ENCODE data around the gene PXYLP1.
A peak's percentile ranks its signal among the peaks of the same experiment; 100 is the strongest.
"Not testable (repeated sequence)": the region's sequence is repeated elsewhere in the genome, so short reads cannot be mapped to it uniquely, and the experiment has no call there.

The PXYLP1 gene

DNA sequence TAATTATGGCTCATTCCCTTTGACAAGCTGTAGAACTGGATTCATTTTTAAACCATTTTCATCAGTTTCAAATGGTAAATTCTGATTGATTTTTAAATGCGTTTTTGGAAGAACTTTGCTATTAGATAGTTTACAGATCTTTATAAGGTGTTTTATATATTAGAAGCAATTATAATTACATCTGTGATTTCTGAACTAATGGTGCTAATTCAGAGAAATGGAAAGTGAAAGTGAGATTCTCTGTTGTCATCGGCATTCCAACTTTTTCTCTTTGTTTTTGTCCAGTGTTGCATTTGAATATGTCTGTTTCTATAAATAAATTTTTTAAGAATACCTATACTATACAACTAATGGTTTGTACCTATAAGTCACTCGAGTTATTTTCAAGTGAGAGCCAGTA is 62.7 kb downstream of the PXYLP1 start:
- no peak for DNase-seq (ENCODE audit: low spot score)

DNA sequence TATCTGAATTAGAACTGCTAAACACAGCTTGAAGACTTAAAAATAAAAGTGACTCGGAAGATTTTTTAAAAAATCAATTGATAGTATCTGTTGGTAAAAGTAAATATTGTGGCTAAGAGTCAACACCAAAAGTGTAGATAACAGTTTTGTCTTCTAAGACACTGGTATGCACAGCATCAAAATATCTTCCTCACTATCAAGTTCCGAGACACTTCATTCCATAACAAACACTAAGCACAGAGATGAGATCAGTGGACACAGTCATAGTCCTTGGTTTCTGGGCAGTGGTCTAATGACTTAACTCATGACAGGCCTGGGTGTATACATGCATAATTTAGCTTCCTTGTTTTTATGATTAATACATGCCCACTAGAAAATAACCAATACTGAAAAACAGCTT is 63.2 kb downstream of the PXYLP1 start:
- DNase-seq (ENCODE audit: low spot score): no peak

DNA sequence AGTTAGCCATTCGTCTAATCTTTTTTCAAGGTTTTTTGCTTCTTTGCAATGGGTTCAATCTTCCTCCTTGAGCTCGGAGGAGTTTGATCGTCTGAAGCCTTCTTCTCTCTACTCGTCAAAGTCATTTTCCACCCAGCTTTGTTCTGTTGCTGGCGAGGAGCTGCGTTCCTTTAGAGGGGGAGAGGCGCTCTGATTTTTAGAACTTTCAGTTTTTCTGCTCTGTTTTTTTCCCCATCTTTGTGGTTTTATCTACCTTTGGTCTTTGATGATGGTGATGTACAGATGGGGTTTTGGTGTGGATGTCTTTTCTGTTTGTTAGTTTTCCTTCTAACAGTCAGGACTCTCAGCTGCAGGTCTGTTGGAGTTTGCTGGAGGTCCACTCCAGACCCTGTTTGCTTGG is 68.8 kb downstream of the PXYLP1 start:
- not testable (repeated sequence) for DNase-seq (ENCODE audit: low spot score)

DNA sequence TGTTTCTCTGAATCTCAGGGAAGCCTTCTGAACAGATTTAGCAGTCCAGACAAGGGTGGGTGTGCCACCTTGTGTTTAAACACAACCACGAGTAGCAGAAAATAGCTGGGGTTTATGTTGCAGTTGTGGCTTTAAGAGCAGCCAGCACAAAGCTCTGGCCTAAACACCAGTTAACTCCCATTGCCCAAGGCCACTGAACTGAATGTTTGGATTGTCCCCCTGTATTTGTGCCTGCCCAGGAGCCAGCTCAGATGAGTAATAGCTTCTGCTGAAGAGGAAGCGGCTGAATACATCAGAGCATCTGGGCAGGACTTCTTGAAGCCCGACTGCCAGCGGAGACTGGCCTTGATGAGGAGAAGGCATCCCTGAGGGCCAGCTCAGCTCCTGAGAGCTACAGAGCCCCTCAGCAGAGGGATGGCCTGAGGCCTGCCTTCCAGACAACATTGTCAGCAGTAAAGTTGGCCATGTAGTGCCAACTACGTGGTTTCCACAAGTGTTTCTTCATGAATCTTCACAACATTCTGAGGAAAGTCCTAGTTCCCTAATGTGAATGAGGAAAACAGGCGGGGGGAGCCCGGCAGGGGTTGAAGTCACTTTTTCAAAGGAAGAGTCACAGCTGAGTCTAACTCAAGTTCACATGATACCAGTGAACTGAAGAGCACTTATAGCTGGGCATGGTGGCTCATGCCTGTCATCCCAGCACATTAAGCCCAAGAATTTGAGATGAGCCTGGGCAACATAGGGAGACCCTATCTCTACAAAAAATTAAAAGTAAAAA is 70.9 kb downstream of the PXYLP1 start:
- no peak for DNase-seq (ENCODE audit: low spot score)

DNA sequence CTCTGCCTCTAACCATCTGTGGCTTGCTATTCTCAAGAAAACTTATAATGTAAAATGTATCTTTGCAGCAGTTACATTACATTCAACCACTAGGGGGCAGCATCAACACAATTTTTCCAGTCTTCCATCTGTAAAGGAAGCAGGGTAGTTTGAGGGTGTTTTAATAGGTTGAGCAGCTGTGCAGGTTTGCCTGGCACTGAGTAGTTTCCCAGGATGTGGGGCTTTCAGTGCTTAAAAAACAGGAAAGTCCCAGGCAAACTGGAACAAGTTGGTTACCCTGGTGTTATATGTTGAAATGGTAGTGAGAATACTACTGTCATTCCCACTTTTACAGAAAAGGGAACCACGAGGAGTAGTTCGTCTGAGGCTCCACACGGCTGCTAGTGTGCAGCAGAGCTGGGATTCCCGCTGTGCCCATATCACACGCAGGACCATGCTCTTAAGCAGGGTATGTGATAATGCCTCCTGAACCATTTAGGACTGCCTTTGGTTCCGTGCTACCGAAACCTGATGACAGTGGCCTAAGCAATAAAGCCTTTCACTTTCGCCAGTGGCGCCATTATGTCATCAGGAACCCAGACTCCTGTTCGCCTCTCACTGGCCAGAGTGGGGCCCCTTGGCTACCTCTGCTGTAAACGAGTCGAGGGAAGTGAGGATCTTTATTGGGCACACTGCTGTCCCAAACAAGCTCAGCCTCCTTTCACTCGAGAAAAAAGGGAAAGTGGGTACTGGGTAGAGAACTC is 72.0 kb downstream of the PXYLP1 start:
- peak; percentile 86 for DNase-seq (ENCODE audit: low spot score)

DNA sequence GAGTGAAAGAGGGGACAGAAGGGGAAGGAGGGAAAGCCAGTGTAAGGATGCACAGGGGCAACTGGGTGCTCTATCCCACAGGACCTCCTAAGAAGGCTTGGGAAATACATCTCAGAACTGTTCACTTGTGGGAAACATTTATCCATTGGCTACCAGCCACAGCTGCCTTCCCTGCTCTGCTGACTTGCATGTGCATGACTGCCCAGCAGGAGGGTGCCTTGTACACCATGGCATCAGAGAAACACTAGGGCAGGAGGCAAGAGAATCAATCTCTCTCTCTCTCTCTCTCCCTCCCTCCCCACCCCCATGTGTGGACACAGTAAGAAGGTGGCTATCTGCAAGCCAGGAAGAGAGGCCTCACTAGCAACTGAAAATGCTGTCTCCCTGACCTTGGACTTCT is 73.8 kb downstream of the PXYLP1 start:
- DNase-seq (ENCODE audit: low spot score): no peak

DNA sequence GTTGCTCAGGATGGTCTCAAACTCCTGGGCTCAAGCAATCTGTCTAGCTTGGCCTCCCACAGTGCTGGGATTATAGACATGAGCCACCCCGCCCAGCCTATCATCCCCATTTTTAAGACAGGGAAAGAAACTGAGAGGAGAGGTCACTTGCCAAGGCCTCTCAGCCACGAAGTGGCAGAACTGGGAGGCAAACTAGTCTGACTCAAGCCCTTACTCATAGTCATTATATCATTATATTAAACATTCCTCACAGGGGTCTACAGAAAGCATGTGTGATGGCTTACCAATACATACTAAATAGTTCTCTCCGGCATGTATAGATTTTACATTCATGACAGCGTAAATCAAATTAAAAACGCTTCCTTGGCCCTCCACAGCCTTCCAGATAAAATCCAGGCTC is 74.7 kb downstream of the PXYLP1 start:
- DNase-seq (ENCODE audit: low spot score): no peak

DNA sequence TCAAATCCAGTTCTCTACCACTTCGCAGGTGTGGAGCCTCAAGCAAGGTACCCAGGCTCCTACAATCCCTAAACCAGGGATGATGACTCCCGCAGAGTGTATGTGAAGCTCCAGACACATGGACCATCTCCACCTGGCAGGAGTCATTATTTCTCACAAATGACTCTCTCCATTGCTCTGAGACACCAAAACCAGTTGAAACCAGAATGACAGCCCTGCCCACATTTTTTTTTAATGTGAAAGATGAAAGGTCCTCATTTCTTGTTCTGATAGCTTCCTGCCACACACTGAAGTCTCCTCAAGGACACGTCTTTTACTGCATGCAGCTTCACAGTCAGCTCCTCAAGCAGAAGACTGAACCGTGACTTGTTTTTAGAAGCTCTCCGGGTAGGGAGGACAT is 75.3 kb downstream of the PXYLP1 start:
- DNase-seq (ENCODE audit: low spot score): peak; percentile 70

DNA sequence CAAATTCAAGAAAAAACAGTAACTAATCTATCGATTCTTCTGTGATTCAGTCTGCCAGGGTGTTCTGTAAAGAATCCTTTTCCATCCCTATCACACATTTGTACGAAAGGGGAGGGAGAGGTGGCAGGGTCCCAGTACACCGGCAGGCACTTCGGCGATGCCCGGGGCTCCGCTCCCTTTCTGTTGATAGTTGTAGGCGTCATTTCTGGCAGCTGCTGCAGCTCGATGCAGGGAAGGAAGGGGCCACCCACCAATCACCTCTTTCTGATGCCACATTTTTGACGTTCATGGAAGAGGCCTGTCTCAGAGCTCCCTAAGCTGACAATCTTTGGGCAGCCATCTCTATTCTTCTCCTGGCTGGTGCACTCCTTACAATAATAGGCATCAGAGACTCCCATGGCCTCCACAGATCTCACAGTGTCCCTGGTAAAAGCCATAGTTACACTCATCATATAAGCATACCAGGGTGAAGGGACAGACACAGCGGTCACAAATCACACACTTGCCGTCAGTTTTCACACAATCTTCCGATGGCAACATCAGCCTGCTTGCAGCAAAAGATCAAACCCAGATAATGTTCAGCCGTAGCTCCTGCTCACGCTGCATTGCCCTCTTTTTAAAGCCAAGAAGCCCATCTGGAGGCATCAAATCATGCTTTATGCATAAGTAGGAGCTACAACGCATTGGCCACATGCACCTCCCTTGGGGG is 75.9 kb downstream of the PXYLP1 start:
- DNase-seq (ENCODE audit: low spot score): no peak

DNA sequence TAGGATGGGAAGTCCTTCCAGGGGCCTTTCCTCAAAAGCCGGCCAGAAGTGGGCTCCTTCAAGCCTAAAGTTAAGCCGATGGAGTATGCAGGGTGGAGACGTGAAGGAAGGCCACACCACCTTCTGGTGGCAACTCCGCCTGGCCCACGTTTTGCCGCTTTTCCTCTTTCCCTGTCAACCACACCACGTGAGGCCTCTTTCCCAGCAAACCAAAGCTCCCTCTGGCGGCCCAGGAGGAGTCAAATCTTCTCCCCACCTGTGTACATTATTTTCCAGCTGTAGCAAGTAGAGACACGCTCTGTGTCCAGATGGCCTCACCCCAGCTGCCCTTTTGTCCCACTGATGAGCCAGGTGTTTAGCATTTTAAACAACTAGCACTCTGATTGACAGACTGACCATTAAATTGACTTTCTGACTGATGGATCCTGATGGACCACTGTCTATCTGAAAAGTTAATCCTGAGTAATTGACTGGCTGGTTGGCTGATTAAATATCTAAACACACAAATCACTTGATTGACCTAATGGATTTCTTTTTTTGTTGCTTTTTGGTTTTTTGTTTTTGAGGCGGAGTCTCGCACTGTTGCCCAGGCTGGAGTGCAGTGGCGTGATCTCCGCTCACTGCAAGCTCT is 77.1 kb downstream of the PXYLP1 start:
- no peak for DNase-seq (ENCODE audit: low spot score)

DNA sequence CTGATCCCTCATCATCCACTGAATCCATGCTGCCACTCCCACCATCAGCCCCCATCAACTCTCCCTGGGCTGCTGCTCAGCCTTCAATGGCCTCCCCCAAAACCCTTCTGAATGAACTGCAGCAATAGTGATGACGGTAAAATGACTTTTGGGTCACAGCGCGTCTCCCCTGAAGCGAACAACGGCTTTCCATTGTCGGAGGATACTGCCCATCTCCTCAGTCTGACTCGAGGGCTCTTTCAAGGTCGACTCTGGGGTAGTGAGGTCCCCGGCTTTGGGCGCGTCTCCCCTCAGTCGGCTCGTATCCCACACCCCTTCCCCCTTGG is 79.5 kb downstream of the PXYLP1 start:
- DNase-seq (ENCODE audit: low spot score): no peak

DNA sequence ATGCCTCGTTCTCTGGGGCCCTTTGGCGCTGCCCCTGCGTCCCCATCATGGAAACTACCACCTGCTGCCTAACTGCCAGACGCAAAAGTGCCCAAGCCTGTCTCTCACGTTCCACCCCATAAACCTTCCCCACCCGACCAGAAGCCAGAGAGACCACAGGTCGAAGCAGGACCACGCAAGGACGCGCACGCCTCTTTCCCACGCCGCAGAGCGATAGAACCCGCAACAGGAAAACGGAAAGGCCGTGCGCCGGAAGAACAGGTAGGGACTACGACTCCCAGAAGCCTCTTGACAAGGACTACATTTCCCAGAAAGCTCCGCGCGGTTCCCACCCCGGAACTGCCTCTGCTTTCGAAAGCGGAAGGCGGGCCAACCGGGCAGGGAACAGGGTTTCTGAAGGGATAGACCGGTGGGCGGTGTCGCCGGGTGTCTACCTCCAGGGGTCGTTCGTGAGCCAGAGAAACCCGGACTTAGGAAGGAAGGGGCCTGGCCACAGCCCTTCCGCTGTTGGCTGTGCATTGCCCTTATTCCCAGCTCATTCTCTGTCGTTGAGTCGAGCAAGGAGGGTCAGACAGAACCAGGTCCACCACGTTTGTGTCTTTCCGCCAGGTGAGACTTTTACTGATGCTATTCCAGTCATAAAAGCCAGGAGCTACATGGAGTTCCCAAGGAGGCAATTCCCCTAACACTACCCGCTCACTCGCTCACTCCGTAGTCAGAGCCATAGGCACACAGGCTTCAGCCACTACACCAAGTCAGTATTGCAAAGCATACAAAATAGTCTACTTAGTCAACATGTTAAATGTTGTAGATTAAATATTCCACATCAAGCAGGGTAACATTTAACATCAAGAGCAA is 80.1 kb downstream of the PXYLP1 start:
- peak; percentile 98 for DNase-seq (ENCODE audit: low spot score)

DNA sequence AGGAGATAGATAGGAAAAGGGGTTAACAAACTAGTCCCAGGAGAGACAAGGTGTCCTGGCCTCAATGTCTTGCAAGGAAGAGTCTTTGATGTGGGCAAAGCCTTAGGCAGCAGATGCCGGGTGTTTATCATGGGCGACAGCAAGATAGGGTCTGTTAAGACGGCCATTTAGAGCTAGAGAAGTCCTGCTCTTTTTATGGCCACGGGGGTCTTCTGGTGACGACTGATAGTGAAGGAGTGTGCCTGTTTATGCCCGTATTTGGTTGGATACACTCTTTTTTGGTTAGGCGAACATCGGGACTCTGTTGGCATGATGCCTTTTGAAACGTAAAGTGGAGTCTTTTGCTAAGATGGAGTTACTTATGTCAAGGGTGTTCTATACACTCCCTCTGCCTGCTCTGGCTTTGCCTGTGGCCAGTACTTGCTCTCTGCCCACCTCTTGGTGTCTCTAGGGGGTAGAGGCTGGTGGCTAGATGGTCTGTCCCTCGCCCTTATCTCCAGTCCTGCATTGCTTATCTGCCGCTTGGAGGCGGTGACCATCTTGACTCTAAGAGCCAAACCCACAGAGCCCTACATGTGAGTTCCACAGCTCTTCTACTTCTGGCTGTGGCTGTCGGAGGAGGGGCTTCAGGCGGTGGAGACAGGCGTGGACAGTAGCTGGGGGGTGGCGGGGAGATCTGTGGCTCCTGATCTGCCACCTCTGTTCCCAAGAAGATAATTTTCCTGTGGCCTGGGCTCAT is 80.9 kb downstream of the PXYLP1 start:
- DNase-seq (ENCODE audit: low spot score): no peak

DNA sequence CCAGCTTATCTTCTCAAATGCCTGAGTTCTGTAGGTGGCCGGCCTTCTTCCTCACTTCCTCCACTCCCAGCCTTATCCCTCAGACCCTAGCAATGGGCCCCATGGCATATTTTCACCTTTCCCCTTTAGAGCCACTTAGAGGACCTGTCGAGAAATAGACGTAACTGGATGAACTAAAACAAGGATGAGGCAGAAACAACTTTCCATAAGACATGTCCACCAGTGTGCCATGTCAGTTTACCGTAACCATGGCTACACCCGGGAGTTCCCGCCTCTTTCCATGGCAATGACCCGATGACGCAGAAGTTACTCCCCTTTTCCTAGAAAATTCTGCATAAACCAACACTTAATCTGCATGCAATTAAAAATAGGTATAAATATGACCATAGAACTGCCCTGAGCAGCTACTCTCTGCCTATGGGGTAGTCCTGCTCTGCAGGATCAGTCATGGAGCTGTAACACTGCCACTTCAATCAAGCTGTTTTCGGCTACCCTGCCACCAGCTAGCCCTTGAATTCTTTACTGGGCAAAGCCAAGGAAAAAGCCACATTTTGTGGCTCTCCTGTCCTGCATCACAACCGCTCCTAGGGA is 81.6 kb downstream of the PXYLP1 start:
- no peak for DNase-seq (ENCODE audit: low spot score)

DNA sequence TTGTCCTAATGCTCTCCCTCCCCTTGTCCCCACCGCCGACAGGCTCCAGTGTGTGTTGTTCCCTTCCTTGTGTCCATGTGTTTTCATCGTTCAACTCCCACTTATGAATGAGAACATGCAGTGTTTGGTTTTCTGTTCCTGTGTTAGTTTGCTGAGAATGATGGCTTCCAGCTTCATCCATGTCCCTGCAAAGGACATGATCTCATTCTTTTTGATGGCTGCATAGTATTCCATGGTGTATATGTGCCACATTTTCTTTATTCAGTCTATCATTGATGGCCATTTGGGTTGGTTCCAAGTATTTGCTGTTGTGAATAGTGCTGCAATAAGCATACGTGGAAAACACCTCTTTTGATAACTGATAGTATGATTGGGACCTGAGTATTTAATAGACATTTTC is 82.8 kb downstream of the PXYLP1 start:
- DNase-seq (ENCODE audit: low spot score): not testable (repeated sequence)

DNA sequence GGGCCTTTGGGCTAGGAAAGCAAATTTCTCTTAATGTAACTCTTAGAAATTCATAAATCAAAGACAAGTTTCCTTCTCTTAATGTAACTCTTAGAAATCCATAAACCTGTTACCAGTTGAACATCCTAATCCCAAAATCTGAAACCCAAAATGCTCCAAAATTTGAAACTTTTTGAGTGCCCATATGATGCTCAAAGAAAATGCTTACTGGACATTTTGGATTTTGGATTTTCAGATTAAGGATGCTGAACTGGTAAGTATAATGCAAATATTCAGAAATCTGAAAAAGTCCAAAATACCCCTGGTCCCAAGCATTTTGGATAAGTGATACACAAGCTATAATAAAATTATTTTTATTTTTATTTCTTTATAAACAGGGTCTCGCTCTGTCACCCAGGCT is 85.2 kb downstream of the PXYLP1 start:
- no peak for DNase-seq (ENCODE audit: low spot score)

DNA sequence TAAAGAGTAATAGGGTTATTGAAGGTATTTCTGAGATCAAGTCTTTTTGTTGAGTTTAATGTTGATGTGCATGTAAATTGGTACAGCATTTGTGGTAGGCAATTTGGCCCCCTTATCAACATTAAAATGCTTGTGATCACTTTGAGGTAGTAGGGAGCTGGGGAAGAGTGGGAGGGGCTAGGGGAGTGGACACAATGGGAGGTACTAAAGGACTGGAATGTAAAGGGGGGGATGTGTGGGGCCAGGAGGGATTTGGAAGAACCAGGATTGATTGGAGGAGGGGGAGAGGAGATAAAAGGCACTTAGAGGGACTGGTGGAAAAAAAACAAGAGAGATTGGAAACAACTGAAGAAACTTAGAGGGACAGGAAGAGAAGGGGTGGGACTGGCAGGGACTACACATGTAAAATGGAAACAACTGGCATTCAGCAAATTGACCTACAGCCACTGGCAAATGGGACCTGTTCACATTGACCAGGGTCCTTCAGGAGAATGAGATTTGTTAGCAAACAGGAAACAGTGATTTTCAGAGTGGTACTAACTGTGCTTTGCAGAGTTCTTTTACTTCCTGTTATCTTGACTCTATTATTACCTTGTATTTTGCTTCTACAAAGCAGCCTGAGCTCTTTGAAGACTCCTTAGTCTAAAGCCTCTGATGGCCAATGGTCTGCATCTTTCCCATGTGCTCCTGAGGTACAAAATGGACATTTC is 88.9 kb downstream of the PXYLP1 start:
- DNase-seq (ENCODE audit: low spot score): no peak

DNA sequence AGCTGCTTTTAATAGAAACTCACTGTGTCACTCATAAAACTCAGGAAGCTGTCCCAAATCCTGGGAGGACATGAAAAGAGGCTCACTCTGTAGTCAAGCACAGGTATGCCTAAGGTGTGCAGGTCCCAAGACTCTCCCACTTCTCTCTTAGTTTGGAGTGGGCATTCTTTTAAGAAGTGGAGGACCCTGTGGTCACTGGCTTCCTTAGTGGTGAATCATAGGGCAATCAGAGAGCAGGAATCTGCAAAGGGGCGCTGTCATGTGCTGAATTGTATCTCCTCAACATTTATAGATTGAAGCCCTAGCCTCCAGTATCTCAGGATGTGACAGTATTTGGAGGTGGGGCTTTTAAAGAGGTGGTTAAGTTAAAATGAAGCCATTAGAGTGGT is 89.5 kb downstream of the PXYLP1 start:
- no peak for DNase-seq (ENCODE audit: low spot score)

DNA sequence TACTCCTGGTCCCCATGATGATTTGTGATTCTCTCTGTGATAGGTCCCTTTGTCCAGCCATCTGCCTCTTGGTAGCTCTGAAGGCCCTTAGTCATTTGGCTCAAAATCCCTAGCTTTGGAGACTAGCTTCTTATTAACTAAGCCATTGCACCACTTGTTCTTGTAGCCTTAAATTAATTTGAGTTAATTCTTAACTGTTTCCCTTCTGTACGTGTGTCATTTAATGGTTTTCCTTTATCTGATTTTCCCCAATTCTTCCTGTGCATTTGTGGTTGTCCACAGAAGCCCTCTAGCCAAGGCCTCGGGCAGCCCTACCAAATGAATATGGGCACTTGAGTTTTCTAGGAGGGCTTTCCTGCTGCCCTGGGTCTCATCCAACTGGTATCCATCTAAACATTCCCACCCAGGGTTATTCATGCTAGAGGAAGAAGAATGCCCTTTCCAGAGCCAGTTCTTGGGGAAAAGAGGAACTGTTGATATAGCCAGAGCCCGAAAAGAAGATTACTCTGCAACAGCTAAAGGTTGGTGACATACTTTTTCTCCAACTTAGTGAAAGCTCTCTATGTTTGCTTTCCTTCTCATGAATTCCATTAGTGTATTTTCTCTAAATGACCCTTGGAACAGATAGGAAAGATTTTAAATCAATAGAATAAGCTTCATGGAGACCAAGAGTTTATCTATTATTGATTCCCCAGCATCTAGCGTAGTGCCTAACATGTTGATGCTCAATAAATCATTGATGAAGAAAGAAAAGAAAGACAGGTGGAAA is 92.5 kb downstream of the PXYLP1 start:
- no peak for DNase-seq (ENCODE audit: low spot score)

Measured in CD4-positive, alpha-beta T cell treated with Interleukin-2 at 100 ng/mL for 4 hours (primary cell).